Measurements from ENCODE around the gene METTL22.

GRCh38 chr16:8600144-8600775 is 21.2 kb upstream of the METTL22 start:
- no peak for TF ChIP-seq CTCF (IDR thresholded peaks at IDR 0.05)
- no peak for TF ChIP-seq EZH2 (IDR thresholded peaks at IDR 0.05)
- TF ChIP-seq EZH2phosphoT487 (IDR thresholded peaks at IDR 0.05) = no peak
